Bronchial epithelial cell (primary cell): ENCODE measurements around the gene CTDSP1. TPM values are rescaled to one million over a fixed set of nuclear protein-coding genes. Genes with fewer than 3 reads are reported as not detected.

Experiments
- DNase-seq: peaks from one replicate; pipeline ENCODE4 v3.0.0-alpha.2; 2010; ENCODE audit warnings: low read depth
- FAIRE-seq: peaks from 2 replicates; lab custom pipeline; 2011; peaks lifted over from hg19 to GRCh38; lab: Jason Lieb, UNC
- H3K27me3 ChIP-seq: 2 replicates; pipeline ENCODE4 v1.5.1; 2011; ENCODE audit warnings: low read length; ENCODE audit not compliant: control insufficient read depth, insufficient read depth
- H3K36me3 ChIP-seq: 2 replicates; pipeline ENCODE4 v1.5.1; 2011; ENCODE audit warnings: low read length; ENCODE audit not compliant: control insufficient read depth, insufficient read depth
- H3K4me3 ChIP-seq: 2 replicates; pipeline ENCODE4 v1.5.1; 2011; ENCODE audit warnings: mild to moderate bottlenecking, low read depth, low read length, control low read depth
- total RNA-seq: library from RNA; depleted of rRNA; stranded (reverse); fragments of >200 nt; gene quantifications from 2 replicates; pipeline ENCODE4 v1.2.1, GENCODE V29; 2014
- TF ChIP-seq, protein P1 (sequence below): IDR thresholded peaks from 2 replicates; pipeline ENCODE4 v1.5.1; 2011; ENCODE audit warnings: mild to moderate bottlenecking, moderate library complexity, low read length, control low read depth, inconsistent platforms; ENCODE audit not compliant: insufficient read depth, severe bottlenecking

CTDSP1 gene
- total RNA-seq, 1 donor from 2014 or later = 32.1 TPM

GRCh38 chr2:218421027-218421426, 21.4 kb downstream of the CTDSP1 start:
- FAIRE-seq (no peak), DNase-seq (no peak)
- TF ChIP-seq, protein P1, sequence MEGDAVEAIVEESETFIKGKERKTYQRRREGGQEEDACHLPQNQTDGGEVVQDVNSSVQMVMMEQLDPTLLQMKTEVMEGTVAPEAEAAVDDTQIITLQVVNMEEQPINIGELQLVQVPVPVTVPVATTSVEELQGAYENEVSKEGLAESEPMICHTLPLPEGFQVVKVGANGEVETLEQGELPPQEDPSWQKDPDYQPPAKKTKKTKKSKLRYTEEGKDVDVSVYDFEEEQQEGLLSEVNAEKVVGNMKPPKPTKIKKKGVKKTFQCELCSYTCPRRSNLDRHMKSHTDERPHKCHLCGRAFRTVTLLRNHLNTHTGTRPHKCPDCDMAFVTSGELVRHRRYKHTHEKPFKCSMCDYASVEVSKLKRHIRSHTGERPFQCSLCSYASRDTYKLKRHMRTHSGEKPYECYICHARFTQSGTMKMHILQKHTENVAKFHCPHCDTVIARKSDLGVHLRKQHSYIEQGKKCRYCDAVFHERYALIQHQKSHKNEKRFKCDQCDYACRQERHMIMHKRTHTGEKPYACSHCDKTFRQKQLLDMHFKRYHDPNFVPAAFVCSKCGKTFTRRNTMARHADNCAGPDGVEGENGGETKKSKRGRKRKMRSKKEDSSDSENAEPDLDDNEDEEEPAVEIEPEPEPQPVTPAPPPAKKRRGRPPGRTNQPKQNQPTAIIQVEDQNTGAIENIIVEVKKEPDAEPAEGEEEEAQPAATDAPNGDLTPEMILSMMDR = no peak
- no peaks in the 10 kb centered on the region for H3K36me3 ChIP-seq
- H3K27me3 ChIP-seq = no peaks in the 10 kb centered on the region
- H3K4me3 ChIP-seq = no peak overlapping the region

DNA sequence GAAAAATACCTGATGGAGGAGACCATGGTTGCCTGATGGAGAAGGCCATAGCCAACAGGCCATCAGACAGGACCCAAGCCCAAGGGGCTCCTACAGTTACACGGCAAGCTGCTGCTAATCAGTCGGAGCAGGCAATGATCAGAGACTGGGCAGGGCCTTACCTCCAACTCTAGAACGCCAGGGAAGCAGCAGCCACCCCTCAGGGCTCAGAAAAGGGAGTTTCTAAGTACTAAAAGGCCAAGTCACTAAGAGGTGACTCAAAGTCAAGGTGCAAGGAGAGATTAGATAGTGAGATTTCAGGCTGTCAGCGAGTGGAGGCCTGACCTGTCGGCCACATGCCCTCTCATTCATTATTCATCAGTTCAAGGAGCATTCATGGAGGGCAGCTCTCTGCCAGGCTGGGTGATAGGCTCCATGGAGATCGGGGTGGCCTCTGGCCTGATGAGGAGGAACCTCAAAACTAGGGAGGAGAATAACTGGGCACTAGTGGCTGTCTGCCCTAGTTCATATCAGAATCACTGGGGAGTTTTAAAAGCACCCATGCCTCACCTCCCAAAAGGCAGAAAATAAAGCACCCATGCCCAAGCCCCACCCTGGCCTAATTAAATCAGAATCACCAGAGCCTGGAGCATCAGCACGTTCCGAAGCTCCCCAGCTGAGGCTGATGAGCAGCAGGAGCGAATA, 22.9 kb downstream of the CTDSP1 start:
- H3K36me3 ChIP-seq = no peaks in the 10 kb centered on the region
- TF ChIP-seq, protein P1 = no peak
- H3K27me3 ChIP-seq = no peaks in the 10 kb centered on the region
- FAIRE-seq (no peak), DNase-seq (no peak)
- H3K4me3 ChIP-seq = no peak overlapping the region

DNA sequence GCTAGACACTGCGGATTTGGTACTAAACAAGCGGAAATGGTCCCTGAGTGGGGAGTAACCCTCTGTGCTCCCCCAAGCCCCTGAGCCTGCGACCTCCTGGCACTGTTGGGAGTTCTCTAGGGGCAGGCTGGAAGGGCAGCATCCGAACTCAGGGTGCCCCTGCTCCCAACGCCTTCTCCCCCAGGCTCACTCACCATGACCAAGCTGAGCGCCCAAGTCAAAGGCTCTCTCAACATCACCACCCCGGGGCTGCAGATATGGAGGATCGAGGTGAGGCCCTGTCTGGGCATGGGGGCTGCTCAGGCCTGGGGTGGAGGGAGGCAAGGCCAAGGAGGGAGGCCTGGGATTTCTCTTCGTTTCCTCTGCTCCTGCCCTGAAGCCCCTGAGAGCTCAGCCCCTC, 23.9 kb downstream of the CTDSP1 start:
- Histone ChIP-seq H3K4me3 (no peak overlapping the region), H3K36me3 (no peaks in the 10 kb centered on the region), H3K27me3 (no peaks in the 10 kb centered on the region)
- DNase-seq (no peak), FAIRE-seq (no peak)
- TF ChIP-seq, protein P1 = no peak

DNA sequence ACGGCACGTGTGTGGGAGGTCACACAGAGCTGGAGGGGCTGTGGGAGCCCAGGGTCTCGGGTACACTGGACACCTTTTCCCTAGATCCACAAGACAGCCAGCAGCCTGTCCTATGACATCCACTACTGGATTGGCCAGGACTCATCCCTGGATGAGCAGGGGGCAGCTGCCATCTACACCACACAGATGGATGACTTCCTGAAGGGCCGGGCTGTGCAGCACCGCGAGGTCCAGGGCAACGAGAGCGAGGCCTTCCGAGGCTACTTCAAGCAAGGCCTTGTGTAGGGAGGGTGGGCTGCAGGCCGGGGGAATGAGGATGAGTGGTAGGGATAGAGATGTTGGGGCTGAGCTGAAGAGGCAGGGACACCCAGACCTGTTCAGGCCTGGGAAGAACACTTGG, 25.9 kb downstream of the CTDSP1 start:
- FAIRE-seq = no peak
- no peak for DNase-seq
- TF ChIP-seq, protein P1 = no peak

DNA sequence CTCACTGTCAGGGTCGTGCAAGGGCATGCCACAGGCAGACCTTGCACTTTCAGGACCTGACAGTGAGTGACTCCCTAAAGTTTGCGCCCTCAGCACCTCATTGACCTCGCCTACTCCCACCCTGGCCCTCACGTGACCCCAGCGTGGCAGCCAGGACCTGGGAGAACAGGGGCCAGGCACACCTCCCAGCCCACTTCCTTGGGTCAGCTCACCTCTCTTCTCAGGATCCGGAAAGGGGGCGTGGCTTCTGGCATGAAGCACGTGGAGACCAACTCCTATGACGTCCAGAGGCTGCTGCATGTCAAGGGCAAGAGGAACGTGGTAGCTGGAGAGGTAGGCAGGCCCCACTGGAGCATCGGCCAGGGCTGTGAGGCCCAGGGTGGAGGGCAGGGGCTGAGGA, 28.1 kb downstream of the CTDSP1 start:
- Histone ChIP-seq H3K27me3 (peaks cover 2% of the 10 kb centered on the region), H3K4me3 (no peak overlapping the region), H3K36me3 (no peaks in the 10 kb centered on the region)
- TF ChIP-seq, protein P1 = no peak
- FAIRE-seq = no peak
- no peak for DNase-seq

More for the DNA sequence above, 25.9 kb downstream of the CTDSP1 start:
- no peaks in the 10 kb centered on the region for H3K27me3 ChIP-seq
- H3K36me3 ChIP-seq = no peaks in the 10 kb centered on the region
- H3K4me3 ChIP-seq = no peak overlapping the region
